Gastroesophageal sphincter (tissue), 3 donors: ENCODE data around the gene TPD52L2.

Experiments used
- POLR2A ChIP-seq, 2 donors: fragments of 450-650 bp; IDR thresholded peaks; one replicate each; pipeline ENCODE4 v1.6.1; 2017; ENCODE audit warnings: antibody characterized with exemption in 2 of 2, mild to moderate bottlenecking in 2 of 2, moderate library complexity in 1 of 2
- POLR2AphosphoS5 ChIP-seq: sonication (generic); formaldehyde crosslinking; IDR thresholded peaks from one replicate; pipeline ENCODE4 v1.6.1; 2017; ENCODE audit warnings: antibody characterized with exemption
- TF ChIP-seq, protein P1 (sequence below), 4 experiments: fragments of 200-600 bp in 2 of 4; fragments of 450-650 bp in 2 of 4; sonication (generic) in 1 of 4; IDR thresholded peaks; one replicate each; pipeline ENCODE4 v1.5.1; 2017 to 2019; ENCODE audit warnings: antibody characterized with exemption in 4 of 4, mild to moderate bottlenecking in 2 of 4, moderate library complexity in 2 of 4

DNA sequence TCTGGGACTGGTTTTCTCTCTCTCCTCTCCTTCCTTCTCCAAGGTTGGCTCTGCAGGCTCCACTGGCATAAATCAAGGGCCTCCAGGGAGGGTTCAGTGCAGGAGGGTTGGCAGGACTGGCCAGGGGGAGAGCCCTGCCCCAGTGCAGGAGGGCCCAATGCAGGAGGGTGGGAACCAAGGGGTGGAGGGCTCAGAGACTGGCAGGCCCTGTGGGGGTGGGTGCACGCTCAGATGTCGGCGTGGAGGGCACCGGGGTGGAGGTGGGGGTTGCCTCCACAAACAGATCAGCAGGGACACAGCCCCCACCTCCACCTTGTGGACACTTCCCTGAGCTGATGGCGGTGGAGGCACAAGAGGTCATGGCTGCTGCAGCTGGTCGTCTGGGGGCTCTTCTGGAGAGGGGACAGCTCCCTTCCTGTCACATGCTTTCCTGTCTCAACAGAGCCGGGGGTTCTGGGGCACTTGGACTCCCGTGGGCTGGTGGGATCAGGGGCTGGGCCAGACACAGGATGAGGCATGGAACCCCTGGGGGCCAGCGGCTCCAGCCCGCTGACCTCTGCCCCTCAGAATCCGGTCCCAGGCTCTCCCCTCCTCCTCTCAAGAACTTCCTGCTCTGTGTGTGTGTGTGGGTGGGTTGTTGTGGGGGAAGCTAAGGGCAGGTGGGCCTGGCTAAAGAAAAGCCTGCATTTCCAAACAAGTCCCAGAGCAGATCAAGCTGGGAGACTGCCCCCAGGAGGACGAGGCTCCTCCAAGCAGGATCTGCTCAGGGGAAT is 6.5 kb upstream of the TPD52L2 start:
- TF ChIP-seq POLR2A (IDR thresholded peaks at IDR 0.05) (no peak), POLR2AphosphoS5 (no peak)
- TF ChIP-seq, protein P1, sequence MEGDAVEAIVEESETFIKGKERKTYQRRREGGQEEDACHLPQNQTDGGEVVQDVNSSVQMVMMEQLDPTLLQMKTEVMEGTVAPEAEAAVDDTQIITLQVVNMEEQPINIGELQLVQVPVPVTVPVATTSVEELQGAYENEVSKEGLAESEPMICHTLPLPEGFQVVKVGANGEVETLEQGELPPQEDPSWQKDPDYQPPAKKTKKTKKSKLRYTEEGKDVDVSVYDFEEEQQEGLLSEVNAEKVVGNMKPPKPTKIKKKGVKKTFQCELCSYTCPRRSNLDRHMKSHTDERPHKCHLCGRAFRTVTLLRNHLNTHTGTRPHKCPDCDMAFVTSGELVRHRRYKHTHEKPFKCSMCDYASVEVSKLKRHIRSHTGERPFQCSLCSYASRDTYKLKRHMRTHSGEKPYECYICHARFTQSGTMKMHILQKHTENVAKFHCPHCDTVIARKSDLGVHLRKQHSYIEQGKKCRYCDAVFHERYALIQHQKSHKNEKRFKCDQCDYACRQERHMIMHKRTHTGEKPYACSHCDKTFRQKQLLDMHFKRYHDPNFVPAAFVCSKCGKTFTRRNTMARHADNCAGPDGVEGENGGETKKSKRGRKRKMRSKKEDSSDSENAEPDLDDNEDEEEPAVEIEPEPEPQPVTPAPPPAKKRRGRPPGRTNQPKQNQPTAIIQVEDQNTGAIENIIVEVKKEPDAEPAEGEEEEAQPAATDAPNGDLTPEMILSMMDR (IDR thresholded peaks at IDR 0.05): no peak
